K562 (cell line): ENCODE measurements around the gene OR2T8. TPM values are rescaled to one million over a fixed set of nuclear protein-coding genes. Genes with fewer than 3 reads are reported as not detected.

Experiments used
- ATAC-seq: fragments of 200-7000 bp; cut with Tn5 transposase; 3 replicates; pipeline ENCODE4 v1.9.1; 2020; ENCODE audit warnings: moderate library complexity
- BruUV-seq: library from RNA; stranded (reverse); fragments of 400-500 nt; replicated peaks from 2 replicates; lab custom pipeline; 2021; lab: Mats Ljungman, UMichigan
- CTCF ChIA-PET: fragments of 300-600 bp; formaldehyde crosslinking; extraction: SDS; loops from one replicate; lab custom pipeline; 2021; ENCODE audit warnings: low intra/inter-chr PET ratio; lab: Yijun Ruan, JAX
- POLR2A ChIA-PET: fragments of 300-600, 350-650 bp; sonication (Branson Sonifier 250); formaldehyde crosslinking; extraction: SDS; loops from one replicate; lab custom pipeline; 2021; ENCODE audit warnings: antibody characterized with exemption, inconsistent platforms; lab: Yijun Ruan, JAX
- DNase-seq, 4 experiments: peaks; one replicate each; pipeline versions ENCODE4 v3.0.0 to v3.0.0-alpha.2; 2011 to 2018; ENCODE audit warnings: low spot score in 3 of 4, mixed read lengths in 3 of 4; ENCODE audit errors: extremely low read depth in 1 of 4
- FAIRE-seq: peaks from 2 replicates; lab custom pipeline; 2011; peaks lifted over from hg19 to GRCh38; lab: Jason Lieb, UNC
- H2AFZ ChIP-seq: 2 replicates; pipeline ENCODE4 v1.6.0; 2011; ENCODE audit warnings: low read depth, low read length, control low read depth, inconsistent platforms
- H3K27ac ChIP-seq: fragments of 200-600 bp; 3 replicates; pipeline ENCODE4 v1.8.0; 2011; ENCODE audit warnings: low read depth, mild to moderate bottlenecking, control low read depth, inconsistent platforms, low read length, moderate library complexity, mixed read lengths; ENCODE audit errors: extremely low read depth
- H3K27me3 ChIP-seq, 2 experiments: fragments of 300-600 bp in 1 of 2; 2 replicates in 1 of 2; 3 replicates in 1 of 2; pipeline versions ENCODE4 v1.6.0 to v1.8.0; 2011; ENCODE audit warnings: inconsistent platforms in 2 of 2, low read length in 2 of 2, mild to moderate bottlenecking in 1 of 2, mixed read lengths in 1 of 2, moderate library complexity in 1 of 2; ENCODE audit not compliant: control insufficient read depth in 2 of 2, insufficient read depth in 2 of 2
- H3K36me3 ChIP-seq: fragments of 300-600 bp; 3 replicates; pipeline ENCODE4 v1.8.0; 2011; ENCODE audit warnings: mild to moderate bottlenecking, low read length, inconsistent platforms; ENCODE audit not compliant: control insufficient read depth, insufficient read depth
- H3K4me1 ChIP-seq, 2 experiments: fragments of 200-600 bp in 1 of 2; replicated peaks in 1 of 2; 2 replicates in 1 of 2; 3 replicates in 1 of 2; pipeline versions ENCODE4 v1.5.1 to v1.8.0; 2011; ENCODE audit warnings: inconsistent platforms in 2 of 2, low read length in 2 of 2, mild to moderate bottlenecking in 1 of 2, mixed read lengths in 1 of 2, moderate library complexity in 1 of 2; ENCODE audit not compliant: control insufficient read depth in 2 of 2, insufficient read depth in 2 of 2
- H3K4me2 ChIP-seq: 2 replicates; pipeline ENCODE4 v1.6.1; 2011; ENCODE audit warnings: low read length, control low read depth, inconsistent platforms, mixed read lengths; ENCODE audit not compliant: insufficient read depth
- H3K4me3 ChIP-seq: fragments of 200-600 bp; sonication (generic), shearing (Covaris generic); 2 replicates; pipeline ENCODE4 v1.5.1; 2016; ENCODE audit warnings: control low read depth, inconsistent platforms
- H3K79me2 ChIP-seq: fragments of 200-600 bp; 3 replicates; pipeline ENCODE4 v1.8.0; 2011; ENCODE audit warnings: low read length, inconsistent platforms; ENCODE audit not compliant: control insufficient read depth, insufficient read depth
- H3K9ac ChIP-seq, 2 experiments: 2 replicates each; pipeline versions ENCODE4 v1.6.0 to v1.6.1; 2011; ENCODE audit warnings: low read depth in 2 of 2, low read length in 2 of 2, control low read depth in 1 of 2, inconsistent platforms in 1 of 2, mild to moderate bottlenecking in 1 of 2, mixed read lengths in 1 of 2; ENCODE audit not compliant: insufficient read depth in 1 of 2
- H3K9me1 ChIP-seq: one replicate; pipeline ENCODE4 v1.6.0; 2011; ENCODE audit warnings: inconsistent platforms, mild to moderate bottlenecking, low read length, moderate library complexity; ENCODE audit not compliant: control insufficient read depth, insufficient read depth
- H3K9me3 ChIP-seq: replicated peaks from 2 replicates; pipeline ENCODE4 v1.5.1; 2011; ENCODE audit warnings: low read depth, low read length, inconsistent platforms; ENCODE audit not compliant: control insufficient read depth, insufficient read depth
- H4K20me1 ChIP-seq: replicated peaks from 2 replicates; pipeline ENCODE4 v1.6.1; 2011; ENCODE audit warnings: low read length, inconsistent platforms, mixed read lengths; ENCODE audit not compliant: control insufficient read depth, insufficient read depth
- ARID2 ChIP-seq: fragments of 450-650 bp; IDR thresholded peaks from 2 replicates; pipeline ENCODE4 v1.6.1; 2017; ENCODE audit warnings: antibody characterized with exemption, mild to moderate bottlenecking
- CCAR2 ChIP-seq: fragments of 200-400 bp; formaldehyde crosslinking; IDR thresholded peaks from 2 replicates; pipeline ENCODE4 v1.6.1; 2017; ENCODE audit warnings: mild to moderate bottlenecking, low read depth, low read length
- CEBPB ChIP-seq: fragments of 450-650 bp; IDR thresholded peaks from 2 replicates; pipeline ENCODE4 v1.6.1; 2016; ENCODE audit warnings: missing genetic modification characterization, missing compliant biosample characterization
- CEBPG ChIP-seq, 3 experiments: fragments of 200-800 bp in 1 of 3; sonication (Bioruptor generic) in 1 of 3; sonication (generic) in 1 of 3; formaldehyde crosslinking in 1 of 3; IDR thresholded peaks in 2 of 3; conservative IDR thresholded peaks in 1 of 3; 2 replicates each; pipeline versions ENCODE4 v1.6.1 to v1.8.0; 2016 to 2022; ENCODE audit warnings: missing compliant biosample characterization in 2 of 3, missing genetic modification characterization in 2 of 3, mild to moderate bottlenecking in 1 of 3, missing genetic modification reagents in 1 of 3
- GTF2F1 ChIP-seq: IDR thresholded peaks from 2 replicates; pipeline ENCODE4 v1.6.1; 2011; ENCODE audit warnings: low read depth, low read length, improper control_type of control experiment
- KDM2B ChIP-seq: fragments of 250-450 bp; sonication (Bioruptor Pico); IDR thresholded peaks from 2 replicates; pipeline ENCODE4 v1.8.0; 2021; ENCODE audit warnings: mild to moderate bottlenecking, moderate library complexity
- KHSRP ChIP-seq: fragments of 450-650 bp; IDR thresholded peaks from 2 replicates; pipeline ENCODE4 v1.6.1; 2017
- MIER1 ChIP-seq: fragments of 450-650 bp; IDR thresholded peaks from 2 replicates; pipeline ENCODE4 v1.6.1; 2016; ENCODE audit warnings: antibody characterized with exemption, mild to moderate bottlenecking, low read depth
- MTA3 ChIP-seq: fragments of 450-650 bp; formaldehyde crosslinking; IDR thresholded peaks from 2 replicates; pipeline ENCODE4 v1.6.1; 2017; ENCODE audit warnings: mild to moderate bottlenecking, borderline replicate concordance
- NFIC ChIP-seq: fragments of 450-650 bp; IDR thresholded peaks from 2 replicates; pipeline ENCODE4 v1.6.1; 2017; ENCODE audit warnings: mild to moderate bottlenecking, inconsistent platforms
- PCBP2 ChIP-seq: fragments of 200-400 bp; formaldehyde crosslinking; IDR thresholded peaks from 2 replicates; pipeline ENCODE4 v1.6.1; 2018; ENCODE audit warnings: low read length, low read depth, mild to moderate bottlenecking, moderate library complexity; ENCODE audit not compliant: poor library complexity, severe bottlenecking
- SETDB1 ChIP-seq: IDR thresholded peaks from one replicate; pipeline ENCODE4 v1.6.1; 2012; ENCODE audit warnings: low read length, control low read depth, inconsistent platforms
- ZBTB17 ChIP-seq: fragments of 450-650 bp; formaldehyde crosslinking; IDR thresholded peaks from 2 replicates; pipeline ENCODE4 v1.4.0; 2020; ENCODE audit warnings: mild to moderate bottlenecking
- ZNF212 ChIP-seq: fragments of 450-650 bp; formaldehyde crosslinking; IDR thresholded peaks from 2 replicates; pipeline ENCODE4 v1.4.0; 2020; ENCODE audit warnings: mild to moderate bottlenecking
- ZNF232 ChIP-seq: sonication (generic); formaldehyde crosslinking; IDR thresholded peaks from 2 replicates; pipeline ENCODE4 v1.8.0; 2022; ENCODE audit warnings: mild to moderate bottlenecking, missing genetic modification reagents
- ZNF766 ChIP-seq: fragments of 200-800 bp; sonication (Bioruptor generic); conservative IDR thresholded peaks from 2 replicates; pipeline ENCODE4 v1.6.1; 2016; ENCODE audit warnings: missing genetic modification characterization, missing compliant biosample characterization
- WGBS: fragments of 100-300 bp; shearing (Covaris generic); methylation state at CpG from one replicate; pipeline ENCODE4 v1.1.6; 2016; ENCODE audit warnings: low coverage, mixed read lengths; ENCODE audit not compliant: insufficient coverage; ENCODE audit errors: missing lambda C conversion rate; 5-methylcytosine and 5-hydroxymethylcytosine counted together
- in situ Hi-C: fragments of 300-500 bp; cut with MboI; formaldehyde crosslinking; loops from 4 replicates; pipeline ENCODE4 v1.15.0; 2018; ENCODE audit warnings: inconsistent platforms, mixed read lengths
- intact Hi-C: fragments of 100-400 bp; cut with micrococcal nuclease; formaldehyde crosslinking; loops from 2 replicates; pipeline ENCODE4 v1.14.2; 2022
- polyA plus RNA-seq, 8 experiments: library from polyadenylated mRNA; depleted of rRNA in 4 of 8; stranded (reverse) in 5 of 8; unstranded in 3 of 8; fragments of >200 nt; fragmentation: Nextera tagmentation in 2 of 8; fragmentation: Illumina TruSeq in 1 of 8; extraction: Ambion mirVana in 2 of 8; extraction: Trizol in 1 of 8; gene quantifications; 2 replicates each; pipeline versions ENCODE4 v1.2.1 to v1.2.3, GENCODE V29; 2011 to 2014; ENCODE audit warnings: inconsistent platforms in 1 of 8, missing spikeins in 1 of 8
- total RNA-seq, 7 experiments: library from RNA; depleted of rRNA in 6 of 7; stranded (reverse); fragments of >200 nt in 6 of 7; fragmentation: Illumina TruSeq in 2 of 7; extraction: Trizol in 2 of 7; gene quantifications; 2 replicates each; pipeline versions ENCODE4 v1.2.1 to v1.2.3, GENCODE V29; 2011 to 2021; ENCODE audit warnings: low replicate concordance in 1 of 7
- TF ChIP-seq, protein P1 (sequence below): sonication (generic); formaldehyde crosslinking; IDR thresholded peaks from 2 replicates; pipeline ENCODE4 v1.8.0; 2022; ENCODE audit warnings: mild to moderate bottlenecking, missing genetic modification reagents, borderline replicate concordance

OR2T8 gene
- total and polyA plus RNA-seq, 9 of the 15 experiments (the other 6 are each of a cell fraction or from before 2014, with no cell fraction given) = 0.08 to 0.46 (median 0.31) TPM; not detected in 3

DNA sequence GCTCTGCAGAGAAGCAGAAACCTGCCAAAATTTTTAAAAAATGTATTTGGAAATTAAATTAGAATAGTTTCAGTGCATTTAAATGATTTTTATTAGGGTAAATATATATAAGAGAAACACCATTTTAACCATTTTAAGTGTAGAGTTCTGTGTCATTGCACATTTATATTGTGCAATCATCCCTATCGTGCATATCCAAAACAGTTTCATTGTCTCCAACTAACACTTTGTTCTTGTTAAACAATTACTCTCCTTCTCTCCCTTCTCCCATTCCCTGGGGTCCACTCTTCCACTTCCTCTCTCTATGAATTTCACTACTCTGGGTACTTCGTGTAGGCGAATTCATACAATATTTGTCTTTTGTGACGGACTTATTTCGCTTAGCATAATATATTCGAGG lies 22.6 kb downstream of the OR2T8 start:
- DNase-seq (no peak), ATAC-seq (no peak), FAIRE-seq (no peak)
- H3K79me2 ChIP-seq = no peaks in the 10 kb centered on the region
- no peak overlapping the region for H3K9ac ChIP-seq
- H3K4me1 ChIP-seq = no peaks in the 10 kb centered on the region; a peak in 1 of 5 replicates
- H3K4me3 ChIP-seq = no peak overlapping the region
- H3K9me3 ChIP-seq = no peaks in the 10 kb centered on the region
- H3K9me1 ChIP-seq = no peaks in the 10 kb centered on the region
- intact Hi-C loops = no loop called here
- no peaks in the 10 kb centered on the region for H3K27me3 ChIP-seq
- in situ Hi-C loops = no loop called here
- CTCF ChIA-PET = no interaction called here
- no peak overlapping the region for H3K27ac ChIP-seq
- H3K36me3 ChIP-seq = no peaks in the 10 kb centered on the region
- H2AFZ ChIP-seq = no peak overlapping the region
- no peak overlapping the region for H3K4me2 ChIP-seq
- TF ChIP-seq GTF2F1 (no peak), CEBPG (CRISPR knock-in tag; IDR thresholded peaks at IDR 0.05) (no peak), CEBPG (tag; conservative IDR thresholded peaks at IDR 0.05 in 1 of 2, IDR thresholded peaks at IDR 0.05 in 1 of 2) (peak; percentile 20 to 63; a peak in 3 of 4 replicates), CEBPB (tag) (peak; percentile 53; the same call in 1 of the 2 replicates), MIER1 (no peak)
- under 1% methylated on average over 6 of the region's 6 CpGs for WGBS
- H4K20me1 ChIP-seq = no peaks in the 10 kb centered on the region
- POLR2A ChIA-PET = no interaction called here
- no TSS peak for BruUV-seq

DNA sequence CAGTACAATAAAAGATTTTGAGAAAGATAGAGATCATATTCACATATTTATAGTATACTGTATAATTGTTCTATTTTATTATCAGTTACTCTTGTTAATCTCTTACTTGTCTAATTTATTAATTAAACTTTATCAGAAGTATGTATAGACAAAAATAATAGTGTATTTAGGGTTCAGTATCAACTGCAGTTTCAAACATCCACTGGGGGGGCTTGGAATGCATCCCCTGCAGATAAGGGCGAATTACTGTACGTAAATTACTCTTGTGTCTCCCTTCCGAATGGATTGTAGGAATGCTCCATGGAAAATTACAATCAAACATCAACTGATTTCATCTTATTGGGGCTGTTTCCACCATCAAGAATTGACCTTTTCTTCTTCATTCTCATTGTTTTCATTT lies 28.5 kb downstream of the OR2T8 start, which contains the start of gene OR2L8:
Gene OR2L8, plus strand, starts transcription at position 301 of the 400 bp plus-strand sequence. Its CDS starts 0 bp downstream, at position 301.
- ChIA-PET CTCF (no interaction called here), POLR2A (no interaction called here)
- no peak within 1 kb of the TSS for H3K9ac ChIP-seq
- no peaks in the 10 kb centered on the region for H3K4me1 ChIP-seq
- H3K9me3 ChIP-seq = no peaks in the 10 kb centered on the region
- no peaks in the 10 kb centered on the region for H3K27me3 ChIP-seq
- no peaks in the 10 kb centered on the region for H3K9me1 ChIP-seq
- no peak for ATAC-seq
- 2% methylated on average over 3 of the region's 3 CpGs for WGBS
- no peaks in the 10 kb centered on the region for H4K20me1 ChIP-seq
- no peak for FAIRE-seq
- in situ Hi-C loops = no loop called here
- H3K4me3 ChIP-seq = no peak within 1 kb of the TSS
- no peak within 1 kb of the TSS for H2AFZ ChIP-seq
- H3K4me2 ChIP-seq = no peak within 1 kb of the TSS
- no peak for DNase-seq
- H3K27ac ChIP-seq = no peak within 1 kb of the TSS
- intact Hi-C loops = no loop called here
- H3K36me3 ChIP-seq = no peaks in the 10 kb centered on the region
- no TSS peak for BruUV-seq
- no peaks in the 10 kb centered on the region for H3K79me2 ChIP-seq
- no peak for TF ChIP-seq ARID2
- TF ChIP-seq KHSRP = no peak
- TF ChIP-seq, protein P1, sequence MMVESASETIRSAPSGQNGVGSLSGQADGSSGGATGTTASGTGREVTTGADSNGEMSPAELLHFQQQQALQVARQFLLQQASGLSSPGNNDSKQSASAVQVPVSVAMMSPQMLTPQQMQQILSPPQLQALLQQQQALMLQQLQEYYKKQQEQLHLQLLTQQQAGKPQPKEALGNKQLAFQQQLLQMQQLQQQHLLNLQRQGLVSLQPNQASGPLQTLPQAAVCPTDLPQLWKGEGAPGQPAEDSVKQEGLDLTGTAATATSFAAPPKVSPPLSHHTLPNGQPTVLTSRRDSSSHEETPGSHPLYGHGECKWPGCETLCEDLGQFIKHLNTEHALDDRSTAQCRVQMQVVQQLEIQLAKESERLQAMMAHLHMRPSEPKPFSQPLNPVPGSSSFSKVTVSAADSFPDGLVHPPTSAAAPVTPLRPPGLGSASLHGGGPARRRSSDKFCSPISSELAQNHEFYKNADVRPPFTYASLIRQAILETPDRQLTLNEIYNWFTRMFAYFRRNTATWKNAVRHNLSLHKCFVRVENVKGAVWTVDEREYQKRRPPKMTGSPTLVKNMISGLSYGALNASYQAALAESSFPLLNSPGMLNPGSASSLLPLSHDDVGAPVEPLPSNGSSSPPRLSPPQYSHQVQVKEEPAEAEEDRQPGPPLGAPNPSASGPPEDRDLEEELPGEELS (CRISPR knock-in tag) = no peak
- no peak for TF ChIP-seq ZBTB17 (CRISPR knock-in tag)
- no peak for TF ChIP-seq ZNF766 (CRISPR knock-in tag)
- no peak for TF ChIP-seq NFIC
- TF ChIP-seq ZNF212 = no peak
- no peak for TF ChIP-seq ZNF232
- TF ChIP-seq PCBP2 = no peak
- no peak for TF ChIP-seq KDM2B
- TF ChIP-seq MTA3 = no peak
- TF ChIP-seq CCAR2 = no peak
- no peak for TF ChIP-seq SETDB1
